ENCODE results near the gene LAMC1.

DNA sequence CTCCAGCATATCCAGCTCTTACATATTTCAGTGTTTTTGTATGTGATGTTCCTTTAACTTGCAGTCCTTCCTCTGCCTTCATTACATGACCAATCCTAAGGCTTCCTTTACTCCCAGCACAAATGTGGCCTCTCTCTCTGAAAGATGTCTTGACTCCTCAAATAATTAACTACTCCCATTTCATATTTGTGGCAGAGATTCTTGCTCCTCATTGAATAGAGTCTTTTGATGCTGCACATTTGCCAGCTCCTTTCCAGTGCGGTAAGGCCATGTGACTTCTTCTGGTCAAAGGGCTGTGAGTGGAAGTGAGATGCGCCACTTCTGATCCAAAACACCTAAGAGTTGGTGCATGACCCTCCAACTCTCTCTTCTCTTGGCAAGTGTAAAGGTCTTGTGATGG lies 19.1 kb upstream of the LAMC1 start:
- TF ChIP-seq CTCF (IDR thresholded peaks at IDR 0.05): no peak
- TF ChIP-seq POLR2A (IDR thresholded peaks at IDR 0.05): no peak

All from lower leg skin (tissue), 3 donors.